Inflammatory macrophage treated with lipopolysaccharide for 1 hour (primary cell): ENCODE results near the gene SAA2.
"Not testable (repeated sequence)": the region's sequence is repeated elsewhere in the genome, so short reads cannot be mapped to it uniquely, and the experiment has no call there.

ENCODE experiments used
- DNase-seq, 2 donors: peaks; one replicate each; pipeline ENCODE4 v3.0.0-alpha.2; 2020 to 2022

SAA2 gene

GRCh38 chr11:18248561-18248960 lies at the start of gene SAA2:
SAA2 (minus strand) TSS chr11:18248668; CDS start chr11:18248011, 657 bp downstream.
- peak in 1 of 2 donors; percentile 14 for DNase-seq

DNA sequence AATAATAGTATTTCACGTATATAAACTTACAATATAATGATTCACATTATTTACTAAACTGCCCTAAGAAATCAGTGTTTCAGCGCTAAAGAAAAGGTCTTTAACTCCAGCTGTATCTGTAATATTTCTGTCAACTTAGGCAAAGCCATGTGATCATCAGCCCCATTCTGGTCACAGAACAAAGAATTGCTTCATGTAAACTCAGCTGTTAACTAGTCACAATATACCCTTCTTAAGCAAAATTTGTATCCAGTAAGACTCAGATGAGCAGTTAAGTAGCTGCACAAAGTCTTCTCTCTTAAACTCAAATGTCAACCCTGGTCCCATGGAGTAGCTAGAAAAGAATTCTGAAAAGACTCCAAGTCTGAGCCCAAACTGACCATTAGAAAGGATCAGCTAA lies 46.8 kb upstream of the SAA2 start:
- no peak for DNase-seq

DNA sequence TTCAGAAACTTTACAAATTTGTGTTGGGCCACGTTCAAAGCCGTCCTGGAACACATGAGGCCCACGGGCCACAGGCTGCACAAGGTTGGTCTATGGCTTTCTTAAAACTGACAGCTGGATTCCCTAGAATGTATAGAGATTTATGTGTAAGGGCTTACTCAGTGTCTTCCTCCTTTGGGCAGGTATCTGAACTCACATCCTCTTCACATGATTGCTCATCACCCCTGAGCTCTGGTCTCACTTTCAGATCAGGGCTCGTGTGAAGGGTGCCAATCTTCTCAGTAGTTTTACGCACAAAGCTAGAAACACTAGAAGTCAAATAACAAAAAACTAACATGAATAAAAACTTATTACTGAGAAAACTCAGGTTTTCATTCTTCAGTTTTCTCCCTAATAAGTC lies 46.4 kb upstream of the SAA2 start:
- no peak for DNase-seq

GRCh38 chr11:18288911-18289310 lies 40.4 kb upstream of the SAA2 start:
- no peak for DNase-seq

DNA sequence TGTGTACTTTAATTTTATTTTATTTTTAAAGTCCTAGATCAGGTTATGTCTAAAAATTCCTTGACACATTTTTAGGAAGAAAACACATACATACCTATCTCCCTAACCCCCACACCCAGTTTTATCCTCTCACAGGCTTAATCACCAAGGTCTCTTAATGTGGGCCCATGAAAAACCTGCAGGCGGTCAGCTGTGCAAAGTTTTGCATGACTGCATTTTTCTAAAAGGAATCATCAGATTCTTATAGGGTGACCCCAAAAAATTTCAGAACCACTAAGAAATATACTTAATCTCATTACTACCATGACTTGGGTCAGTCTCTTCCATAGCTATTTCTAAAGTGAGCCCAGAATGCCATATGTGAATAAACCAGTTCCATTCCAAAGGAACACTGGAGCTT lies 37.4 kb upstream of the SAA2 start:
- DNase-seq: no peak

DNA sequence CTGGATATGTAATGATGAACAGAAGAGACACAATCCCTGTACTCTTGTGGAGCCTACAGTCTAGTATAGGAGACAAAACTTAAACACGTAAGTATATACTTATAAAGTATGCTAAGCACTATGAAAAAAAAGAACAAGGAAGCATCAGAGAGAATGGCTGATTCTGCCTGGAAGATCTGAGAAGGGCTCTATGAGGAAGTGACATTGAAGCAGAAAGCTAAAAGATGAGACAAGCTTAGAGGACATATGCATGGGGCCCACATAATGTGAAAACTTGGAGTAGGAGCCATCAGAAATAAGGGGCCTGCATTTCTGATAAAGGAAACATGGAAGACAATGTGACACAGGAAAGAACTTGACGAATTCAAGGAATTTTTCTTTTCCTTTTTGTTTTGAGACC lies 34.2 kb upstream of the SAA2 start:
- DNase-seq: no peak

DNA sequence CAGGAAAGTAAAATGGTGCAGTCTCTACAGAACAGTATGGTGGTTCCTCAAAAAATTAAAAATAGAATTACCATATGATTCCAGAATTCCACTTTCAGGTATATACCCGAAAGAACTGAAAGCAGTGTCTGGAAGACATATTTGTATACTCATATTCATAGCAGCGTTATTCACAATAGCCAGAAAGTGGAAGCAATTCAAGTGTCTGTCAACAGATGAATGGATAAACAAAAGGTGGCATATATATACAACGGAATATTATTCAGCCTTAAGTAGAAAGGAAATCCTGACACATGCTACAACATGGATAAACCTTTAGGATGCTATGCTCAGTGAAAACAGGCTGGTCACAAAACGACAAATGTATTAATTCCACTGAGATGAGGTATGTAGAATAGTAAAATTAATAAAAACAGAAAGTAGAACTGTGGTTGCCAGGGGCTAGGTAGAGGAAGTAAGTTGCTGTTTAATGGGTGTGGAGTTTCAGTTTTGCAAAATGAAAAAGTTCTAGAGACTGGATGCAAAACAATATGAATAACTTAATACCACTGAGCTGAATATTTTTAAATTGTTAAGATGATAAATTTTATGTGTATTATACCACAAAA lies 32.1 kb upstream of the SAA2 start:
- peak; percentile 16 to 23 for DNase-seq

DNA sequence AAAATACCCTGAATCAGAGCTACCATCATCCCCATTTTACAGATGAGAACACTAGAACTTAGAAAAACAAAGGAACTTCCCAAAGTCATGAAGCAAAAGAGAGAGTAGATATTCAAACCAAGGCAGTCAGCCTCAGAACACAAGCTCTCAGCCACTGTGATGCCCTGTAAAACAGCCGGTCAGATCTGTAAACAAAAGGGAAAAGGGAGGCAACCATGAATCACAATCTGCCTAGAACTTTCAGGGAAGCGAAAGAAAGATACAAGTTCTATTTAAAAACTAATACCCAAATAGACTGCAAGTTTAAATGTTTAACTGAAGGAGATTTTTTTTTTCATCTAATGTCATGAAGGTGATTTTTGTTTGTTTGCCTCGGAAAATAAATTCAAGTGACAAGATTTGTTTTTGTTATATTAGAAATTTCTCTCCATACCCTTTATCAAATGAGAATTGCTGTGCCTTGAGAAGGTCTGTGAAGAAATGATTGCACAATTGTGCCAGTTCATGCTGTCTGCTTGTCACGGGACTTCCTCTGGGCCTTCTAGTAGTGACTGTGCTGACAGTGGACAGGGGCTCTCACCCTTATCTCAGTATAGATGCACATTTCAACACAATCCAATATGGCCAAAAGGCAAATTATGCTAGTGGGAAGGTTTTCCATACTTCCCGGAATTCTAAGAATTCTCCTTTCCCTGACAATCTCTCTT lies 29.2 kb upstream of the SAA2 start:
- peak; percentile 74 to 82 for DNase-seq

DNA sequence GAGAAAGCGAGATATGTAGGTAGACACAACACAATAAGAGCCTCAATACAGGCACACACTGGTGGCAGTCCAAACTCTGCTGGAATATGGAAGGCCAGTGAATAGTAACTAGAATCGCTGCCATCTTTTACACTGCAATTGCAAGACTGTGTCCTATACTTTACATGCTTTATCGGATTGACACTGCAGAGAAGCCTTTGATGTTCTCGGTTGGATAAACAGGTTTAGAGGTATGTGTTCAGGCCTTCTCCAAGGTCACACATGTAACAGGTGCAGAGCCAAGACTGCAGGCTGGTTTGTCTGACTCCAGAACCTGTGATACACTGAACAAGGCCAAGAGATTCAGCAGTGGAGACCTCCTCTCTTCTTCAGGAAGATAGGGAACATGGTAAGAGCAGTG lies 22.7 kb upstream of the SAA2 start:
- DNase-seq: no peak

DNA sequence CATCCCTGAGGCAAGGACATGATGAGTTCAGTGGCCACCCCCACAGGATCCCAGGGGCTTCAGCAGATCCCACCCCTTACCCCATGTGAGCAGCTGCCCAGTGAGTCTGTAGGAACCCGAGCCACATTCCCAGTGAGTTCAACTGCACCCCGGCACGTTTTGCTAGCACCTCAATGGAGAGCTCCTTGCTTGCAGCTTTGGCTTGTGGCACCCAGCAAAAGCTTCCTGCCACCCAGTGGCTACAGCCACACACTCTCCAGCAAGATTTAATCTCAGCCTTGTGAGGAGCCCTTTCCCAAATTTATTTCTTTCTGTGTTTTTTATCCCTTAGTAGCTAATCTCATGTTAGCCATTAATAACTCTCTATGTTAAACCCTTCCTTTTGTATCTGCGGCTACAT lies 21.6 kb upstream of the SAA2 start:
- DNase-seq: no peak

DNA sequence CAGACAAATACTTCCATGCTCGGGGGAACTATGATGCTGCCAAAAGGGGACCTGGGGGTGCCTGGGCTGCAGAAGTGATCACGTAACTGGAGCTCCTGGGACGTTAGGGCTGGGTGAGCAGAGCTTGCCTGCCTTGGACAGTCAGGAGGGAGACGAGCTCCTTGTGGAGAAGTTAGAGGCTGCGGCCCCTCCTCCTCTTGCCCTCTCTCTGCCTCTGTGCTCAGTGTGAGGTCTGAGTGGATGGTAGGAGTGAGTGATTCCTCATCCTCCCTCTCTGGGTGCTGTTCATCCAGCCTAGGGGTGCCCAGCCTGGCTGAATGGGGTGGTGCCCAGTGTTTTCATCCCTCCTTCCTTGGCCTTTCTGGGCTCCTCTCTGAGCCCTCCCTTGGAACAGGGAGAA lies 20.8 kb upstream of the SAA2 start:
- not testable (repeated sequence) for DNase-seq

DNA sequence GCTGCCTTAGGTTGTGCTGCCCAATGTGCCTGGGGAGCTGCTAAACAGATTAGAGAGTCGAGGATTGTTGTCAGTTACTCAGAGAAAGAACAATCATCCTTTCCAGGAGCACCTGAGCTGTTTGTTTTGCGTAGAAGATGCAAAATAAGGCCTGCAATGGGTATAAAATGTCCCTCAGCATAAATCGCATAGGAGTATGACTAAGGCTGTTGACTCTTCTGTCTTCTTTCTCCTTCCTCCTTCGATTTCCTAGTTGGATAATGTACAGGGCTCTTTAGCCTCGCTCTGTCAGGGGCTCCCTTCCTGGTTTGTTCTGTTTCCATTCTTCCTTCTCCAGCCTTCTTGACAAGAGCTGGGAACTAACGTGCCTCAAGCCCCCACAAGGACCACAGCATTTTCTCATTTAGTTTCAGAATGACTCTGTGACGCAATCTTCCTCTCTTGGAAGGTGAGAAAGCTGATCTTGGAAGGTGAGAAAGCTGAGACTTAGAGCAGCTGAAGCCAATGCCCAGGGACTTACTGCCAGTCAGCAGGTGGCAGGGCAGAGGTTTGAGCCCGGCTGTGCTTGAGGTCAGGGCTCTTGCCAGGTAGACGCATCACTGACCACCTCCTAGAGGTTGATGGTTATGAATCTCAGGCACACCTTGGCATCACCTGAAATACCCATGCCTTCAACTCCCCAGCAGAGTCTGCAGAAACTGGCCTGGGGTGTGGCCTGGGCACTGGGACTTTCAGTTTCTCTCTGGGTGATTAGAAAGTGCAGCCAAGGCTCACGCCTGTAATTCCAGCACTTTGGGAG lies 19.1 kb upstream of the SAA2 start:
- DNase-seq: not testable (repeated sequence)

GRCh38 chr11:18265949-18266348 lies 17.5 kb upstream of the SAA2 start, which contains the start of gene SAA1:
SAA1 (plus strand) TSS chr11:18266264; CDS start chr11:18266888, 624 bp downstream.
- no peak for DNase-seq

DNA sequence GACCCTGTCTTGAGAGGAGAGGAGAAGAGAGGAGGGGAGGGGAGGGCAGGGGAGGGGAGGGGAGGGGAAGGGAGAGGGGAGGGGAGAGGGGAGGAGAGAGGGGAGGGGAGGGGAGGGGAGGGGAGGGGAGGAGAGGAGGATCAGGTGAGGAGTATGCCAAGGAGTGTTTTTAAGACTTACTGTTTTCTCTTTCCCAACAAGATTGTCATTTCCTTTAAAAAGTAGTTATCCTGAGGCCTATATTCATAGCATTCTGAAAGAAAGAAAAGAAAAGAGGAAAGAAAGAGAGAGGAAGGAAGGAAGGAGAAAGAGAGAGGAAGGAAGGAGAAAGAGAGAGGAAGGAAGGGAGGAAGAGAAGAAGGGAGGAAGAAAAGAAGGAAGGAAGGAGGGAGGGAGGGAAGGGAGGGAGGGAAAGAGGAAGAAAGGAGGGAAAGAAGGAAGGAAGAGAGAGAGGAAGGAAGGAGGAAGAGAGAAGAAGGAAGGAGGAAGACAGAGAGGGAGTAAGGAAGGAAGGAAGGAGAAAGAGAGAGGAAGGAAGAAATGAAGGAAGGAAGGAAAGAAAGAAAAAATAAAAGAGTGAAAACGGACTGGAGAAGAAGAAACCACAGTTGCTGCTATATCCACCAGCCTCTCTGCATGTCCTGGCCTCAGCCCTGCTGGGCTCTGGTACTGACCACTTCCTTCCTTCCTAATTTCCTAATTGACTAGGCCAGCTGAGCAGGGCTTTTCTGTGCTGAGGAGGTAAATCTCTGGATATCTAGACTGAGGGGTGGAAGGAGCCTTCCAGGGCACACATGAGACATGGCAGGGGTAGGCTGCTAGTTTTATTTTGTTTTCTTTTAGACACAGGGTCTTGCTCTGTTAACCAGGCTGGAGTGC lies 16.4 kb upstream of the SAA2 start:
- no peak for DNase-seq

DNA sequence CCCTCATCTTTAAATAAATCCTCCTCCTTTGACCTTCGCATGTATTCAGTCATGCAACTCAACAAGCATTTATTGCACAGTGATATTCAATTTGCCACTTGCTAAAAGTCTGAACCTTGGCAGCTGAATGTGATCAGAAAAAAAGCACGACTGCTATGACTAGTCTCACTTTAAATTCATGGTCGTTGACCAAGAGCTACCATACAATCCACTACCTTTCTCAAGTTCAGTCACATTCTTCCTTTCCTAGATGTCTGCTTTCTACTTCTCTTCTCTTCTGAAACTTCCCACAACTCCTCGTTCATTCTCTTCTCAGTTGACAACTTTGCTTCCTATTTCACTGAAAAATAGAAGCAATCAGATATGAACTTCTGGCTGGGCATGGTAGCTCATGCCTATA lies 15.6 kb upstream of the SAA2 start:
- DNase-seq: no peak

DNA sequence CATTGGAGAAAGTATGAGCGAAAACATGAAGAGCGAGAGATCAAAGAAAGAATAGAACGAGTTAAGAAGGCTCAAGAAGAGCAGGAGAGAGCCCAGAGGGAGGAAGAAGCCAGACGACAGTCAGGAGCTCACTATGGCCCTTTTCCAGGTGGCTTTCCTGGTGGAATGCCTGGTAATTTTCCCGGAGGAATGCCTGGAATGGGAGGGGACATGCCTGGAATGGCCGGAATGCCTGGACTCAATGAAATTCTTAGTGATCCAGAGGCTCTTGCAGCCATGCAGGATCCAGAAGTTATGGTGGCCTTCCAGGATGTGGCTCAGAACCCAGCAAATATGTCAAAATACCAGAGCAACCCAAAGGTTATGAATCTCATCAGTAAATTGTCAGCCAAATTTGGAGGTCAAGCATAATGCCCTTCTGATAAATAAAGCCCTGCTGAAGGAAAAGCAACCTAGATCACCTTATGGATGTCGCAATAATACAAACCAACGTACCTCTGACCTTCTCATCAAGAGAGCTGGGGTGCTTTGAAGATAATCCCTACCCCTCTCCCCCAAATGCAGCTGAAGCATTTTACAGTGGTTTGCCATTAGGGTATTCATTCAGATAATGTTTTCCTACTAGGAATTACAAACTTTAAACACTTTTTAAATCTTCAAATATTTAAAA lies 14.3 kb upstream of the SAA2 start:
- not testable (repeated sequence) for DNase-seq

GRCh38 chr11:18261721-18262120 lies 13.3 kb upstream of the SAA2 start:
- DNase-seq: no peak

GRCh38 chr11:18259259-18259658 lies 10.8 kb upstream of the SAA2 start:
- DNase-seq: no peak

DNA sequence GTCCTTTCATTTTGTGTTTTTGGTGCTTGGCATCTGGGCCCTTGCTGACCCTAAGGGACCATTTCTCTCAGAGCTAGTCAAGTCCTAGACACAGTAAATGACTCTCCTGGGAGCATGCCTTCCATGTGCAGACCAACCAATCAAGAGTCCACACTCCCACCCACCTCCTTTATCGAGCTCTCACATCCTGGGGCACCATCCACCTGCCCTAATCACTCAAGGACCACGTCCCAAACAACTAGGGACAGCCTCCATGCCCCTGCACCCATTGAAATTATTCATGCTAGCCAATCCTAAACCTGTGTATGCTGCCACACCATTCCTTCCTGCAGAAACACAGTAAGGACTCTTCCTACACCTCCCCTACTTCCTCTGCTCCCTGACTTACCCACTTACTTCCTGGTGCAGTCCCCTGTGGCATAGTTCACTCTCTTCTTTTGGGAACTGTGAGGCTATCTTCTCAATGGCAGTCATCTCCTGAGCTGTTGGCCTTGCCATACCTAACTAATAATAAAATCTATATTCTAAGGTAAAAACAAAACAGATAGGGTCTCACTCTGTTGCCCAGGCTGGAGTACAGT lies 6.4 kb upstream of the SAA2 start:
- peak in 1 of 2 donors; percentile 5 for DNase-seq

DNA sequence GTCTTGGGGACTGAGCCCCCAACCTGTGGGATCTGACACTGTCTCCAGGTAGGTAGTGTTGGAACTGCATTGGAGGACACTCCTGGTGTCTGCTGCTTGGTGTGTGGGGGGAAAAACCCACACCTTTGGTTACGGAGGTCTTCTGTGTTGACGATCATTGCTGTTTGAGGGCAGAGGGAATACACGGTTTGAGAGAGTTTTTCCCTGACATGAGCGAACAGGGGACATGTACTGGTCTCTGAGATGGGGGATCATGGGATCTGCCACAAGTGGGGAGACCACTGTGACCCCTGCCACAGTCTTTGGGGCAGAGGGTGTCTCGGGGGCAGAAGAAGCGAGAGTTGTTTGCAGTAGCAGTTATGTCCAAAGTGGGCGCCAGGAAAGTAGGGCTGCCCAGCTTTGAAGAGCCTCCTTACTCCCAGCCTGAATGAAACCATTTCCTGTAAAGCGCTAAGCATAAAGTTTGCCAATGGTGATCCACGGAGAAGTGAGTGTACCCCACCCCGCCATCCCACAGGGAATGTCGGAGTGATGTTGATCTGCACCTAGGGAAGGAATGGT lies 5.4 kb upstream of the SAA2 start:
- no peak for DNase-seq

GRCh38 chr11:18253233-18253632 lies 4.8 kb upstream of the SAA2 start:
- DNase-seq: no peak

DNA sequence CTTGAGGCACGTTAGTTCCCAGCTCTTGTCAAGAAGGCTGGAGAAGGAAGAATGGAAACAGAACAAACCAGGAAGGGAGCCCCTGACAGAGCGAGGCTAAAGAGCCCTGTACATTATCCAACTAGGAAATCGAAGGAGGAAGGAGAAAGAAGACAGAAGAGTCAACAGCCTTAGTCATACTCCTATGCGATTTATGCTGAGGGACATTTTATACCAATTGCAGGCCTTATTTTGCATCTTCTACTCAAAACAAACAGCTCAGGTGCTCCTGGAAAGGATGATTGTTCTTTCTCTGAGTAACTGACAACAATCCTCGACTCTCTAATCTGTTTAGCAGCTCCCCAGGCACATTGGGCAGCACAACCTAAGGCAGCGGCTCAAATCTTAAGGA lies 1.3 kb downstream of the SAA2 start:
- DNase-seq: not testable (repeated sequence)
